GM18507 (cell line): ENCODE measurements around the gene KCNJ10.

Experiments
- DNase-seq: peaks from one replicate; pipeline ENCODE4 v3.0.0; 2011; ENCODE audit warnings: low read depth; ENCODE audit not compliant: insufficient read length; ENCODE audit errors: extremely low spot score
- FAIRE-seq: peaks from 2 replicates; lab custom pipeline; 2011; peaks lifted over from hg19 to GRCh38; lab: Jason Lieb, UNC

The KCNJ10 gene

GRCh38 chr1:160005070-160005469, 64.9 kb downstream of the KCNJ10 start:
- DNase-seq (no peak), FAIRE-seq (no peak)

DNA sequence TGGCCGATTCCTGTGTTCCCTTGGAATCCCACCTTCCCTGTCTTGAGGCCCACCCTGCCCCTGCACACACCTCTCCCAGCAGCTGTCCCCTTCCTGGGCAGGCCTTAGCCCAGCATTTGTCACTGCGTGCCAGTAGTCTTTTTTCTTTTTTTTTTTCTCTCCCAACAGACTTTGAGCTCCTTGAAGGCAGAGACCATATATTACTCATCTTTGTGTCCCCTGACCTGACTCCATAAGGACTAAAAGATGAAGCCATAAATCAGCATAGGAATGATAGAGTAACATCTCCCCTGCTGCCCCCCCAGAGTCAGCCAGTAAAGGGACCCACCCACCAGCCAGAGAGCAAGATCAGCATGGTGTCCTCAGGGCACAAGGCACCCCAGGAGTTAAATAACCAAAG, 65.5 kb downstream of the KCNJ10 start:
- FAIRE-seq, result no peak
- no peak for DNase-seq

- FAIRE-seq (no peak), DNase-seq (no peak)
Observed at GRCh38 chr1:160004001-160004400, 66.0 kb downstream of the KCNJ10 start.

DNA sequence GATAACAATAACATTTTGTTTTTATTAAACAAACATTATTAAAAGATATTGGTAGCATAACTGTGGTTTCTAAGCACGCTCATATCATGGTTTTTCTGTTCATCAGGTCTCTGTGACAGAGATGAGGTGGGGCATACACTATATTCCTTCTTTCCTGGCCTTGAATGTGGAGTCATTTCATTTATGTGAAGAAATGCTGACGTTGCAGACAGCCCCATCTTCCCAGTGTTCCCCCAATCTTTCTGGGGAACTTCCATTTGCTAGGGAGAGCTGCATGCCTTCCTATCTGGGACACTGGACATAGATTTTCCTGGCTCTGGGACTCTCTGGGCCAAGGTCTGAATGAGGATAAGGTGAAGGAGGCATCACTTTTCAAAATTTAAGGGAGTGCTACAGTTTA, 68.5 kb downstream of the KCNJ10 start:
- FAIRE-seq, result no peak
- DNase-seq, result no peak

DNA sequence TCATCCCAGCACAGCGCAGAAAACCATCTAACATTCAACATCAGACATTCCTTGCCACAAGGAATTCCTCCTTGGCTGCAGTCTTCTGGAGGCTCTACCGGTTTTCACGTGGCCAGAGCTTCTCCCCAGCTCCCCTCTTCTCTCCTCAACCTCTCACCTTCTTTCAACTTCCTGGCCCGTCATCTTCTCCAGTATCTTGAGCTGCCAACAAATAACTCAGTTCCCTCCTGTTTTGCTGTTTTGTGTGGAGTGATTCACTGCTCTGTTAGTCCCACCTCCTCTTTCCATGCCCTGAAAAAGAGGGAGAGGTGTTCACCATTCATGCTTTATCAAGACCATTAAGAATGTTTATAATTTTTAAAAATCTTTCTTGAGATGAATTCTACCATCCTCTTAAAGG, 70.8 kb downstream of the KCNJ10 start:
- DNase-seq (no peak), FAIRE-seq (no peak)

GRCh38 chr1:159996653-159997052, 73.3 kb downstream of the KCNJ10 start:
- FAIRE-seq, result no peak
- DNase-seq, result no peak

GRCh38 chr1:159994896-159995295, 75.1 kb downstream of the KCNJ10 start:
- FAIRE-seq (no peak), DNase-seq (no peak)

GRCh38 chr1:159993911-159994310, 76.0 kb downstream of the KCNJ10 start:
- FAIRE-seq (no peak), DNase-seq (no peak)

- no peak for FAIRE-seq
- DNase-seq, result no peak
Observed at GRCh38 chr1:159992161-159992560, 77.8 kb downstream of the KCNJ10 start.

- DNase-seq, result no peak
- peak; percentile 5 for FAIRE-seq
Observed at GRCh38 chr1:159991513-159991912, 78.4 kb downstream of the KCNJ10 start.

DNA sequence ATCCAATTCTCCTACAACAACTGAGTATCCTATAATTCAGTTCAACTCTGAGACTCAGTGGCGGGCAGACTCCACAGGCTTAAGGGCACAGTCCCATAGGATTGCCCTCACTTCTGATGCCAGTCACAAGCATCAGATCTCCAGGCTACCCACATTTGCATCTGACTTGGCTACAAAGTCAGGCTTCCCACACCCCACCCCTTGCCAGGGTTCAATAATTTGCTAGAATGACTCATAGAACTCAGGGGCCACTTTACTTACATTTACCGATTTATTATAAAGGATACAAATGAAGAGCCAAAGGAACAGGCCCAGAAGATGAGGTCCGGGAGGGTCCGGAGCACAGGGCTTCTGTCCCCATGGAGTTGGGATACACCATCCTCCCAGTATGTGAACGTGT, 80.0 kb downstream of the KCNJ10 start:
- no peak for FAIRE-seq
- no peak for DNase-seq

DNA sequence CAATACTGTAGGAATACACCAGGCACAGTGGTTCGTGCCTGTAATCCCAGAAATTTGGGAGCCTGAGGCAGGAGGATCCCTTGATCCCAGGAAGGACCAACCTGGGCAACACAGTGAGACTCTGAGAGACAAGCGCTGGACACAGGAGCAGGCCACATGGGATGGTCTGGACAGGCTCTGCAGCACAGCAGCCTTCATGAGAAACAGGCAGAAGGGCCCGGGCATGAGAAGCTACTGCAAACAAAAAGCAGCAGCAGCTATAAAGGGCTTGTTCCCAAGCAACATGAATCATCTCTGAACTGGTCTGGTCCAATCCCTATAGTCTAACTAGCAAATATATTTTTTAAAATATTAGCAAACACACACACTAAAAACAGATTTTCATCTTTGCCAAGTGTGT, 80.4 kb downstream of the KCNJ10 start:
- no peak for FAIRE-seq
- no peak for DNase-seq

GRCh38 chr1:159988006-159988405, 82.0 kb downstream of the KCNJ10 start:
- FAIRE-seq (no peak), DNase-seq (no peak)

GRCh38 chr1:159987186-159987585, 82.8 kb downstream of the KCNJ10 start:
- no peak for DNase-seq
- FAIRE-seq, result no peak

GRCh38 chr1:159986531-159986930, 83.4 kb downstream of the KCNJ10 start:
- FAIRE-seq, result no peak

GRCh38 chr1:159986093-159986492, 83.9 kb downstream of the KCNJ10 start:
- FAIRE-seq, result no peak
- no peak for DNase-seq

More at GRCh38 chr1:159986531-159986930, 83.4 kb downstream of the KCNJ10 start:
- no peak for DNase-seq

DNA sequence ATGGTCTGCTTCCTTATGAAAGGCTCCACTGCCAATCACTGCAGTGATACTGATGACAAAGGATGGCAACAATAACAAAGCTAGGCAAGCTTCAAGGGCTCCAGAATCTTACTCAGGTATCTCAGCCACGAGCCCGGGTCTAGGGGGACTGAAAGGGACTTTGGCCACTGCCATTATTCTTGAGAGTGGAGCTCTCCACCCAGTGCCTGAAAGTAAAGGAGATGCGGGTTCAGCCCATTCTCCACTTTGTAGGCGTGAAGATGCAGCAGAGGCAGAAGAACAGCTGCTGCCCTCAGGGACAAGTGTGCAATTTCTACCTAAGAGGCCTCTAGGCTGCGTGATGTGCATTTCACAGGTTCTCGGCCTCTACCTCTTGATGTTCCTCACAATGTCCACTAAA, 84.5 kb downstream of the KCNJ10 start:
- no peak for DNase-seq
- no peak for FAIRE-seq

DNA sequence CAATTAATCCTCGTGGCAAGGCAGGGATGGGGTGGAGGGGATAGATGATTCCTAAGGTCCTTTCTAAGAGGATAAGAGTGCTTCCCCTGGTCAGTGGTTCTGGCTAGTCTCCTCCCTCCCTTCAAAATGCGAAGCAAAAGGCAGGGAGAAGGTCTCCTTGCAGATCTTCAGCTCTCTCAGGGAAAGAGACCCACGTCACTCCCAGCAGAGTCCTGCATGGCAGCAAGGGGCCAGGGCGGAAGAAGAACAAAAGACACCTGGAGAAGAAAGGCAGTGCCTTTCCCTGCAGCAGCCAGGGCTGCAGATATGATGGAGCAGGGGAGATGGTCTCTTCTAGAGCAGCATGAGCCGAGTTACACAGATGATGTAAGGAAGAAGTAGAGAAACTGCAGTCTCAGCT, 86.3 kb downstream of the KCNJ10 start:
- FAIRE-seq (no peak), DNase-seq (no peak)

- FAIRE-seq, result no peak
- DNase-seq, result no peak
Observed at GRCh38 chr1:159982280-159982679, 87.7 kb downstream of the KCNJ10 start.

- FAIRE-seq (no peak), DNase-seq (no peak)
Observed at GRCh38 chr1:159981351-159982055, 88.5 kb downstream of the KCNJ10 start.

GRCh38 chr1:159980786-159981185, 89.2 kb downstream of the KCNJ10 start:
- no peak for DNase-seq
- no peak for FAIRE-seq

DNA sequence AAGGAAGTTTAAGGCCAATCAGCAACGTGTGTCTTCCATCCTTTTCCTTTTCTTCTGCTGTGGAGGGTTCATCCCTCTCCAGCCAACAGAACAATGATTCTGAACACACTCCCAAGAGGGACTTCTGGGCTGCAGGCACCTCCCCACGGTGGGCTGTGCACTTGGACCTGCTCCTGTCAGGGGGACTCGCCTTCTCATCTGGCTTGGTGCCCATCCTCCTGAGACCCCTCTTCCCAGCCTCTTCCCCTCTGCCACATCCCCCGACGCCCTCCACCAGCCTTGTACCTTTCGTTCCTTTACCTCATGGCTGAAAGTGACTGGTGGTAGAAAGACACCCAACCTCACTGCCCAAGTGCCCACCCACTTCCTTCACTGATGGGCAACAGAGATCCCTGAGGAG, 89.9 kb downstream of the KCNJ10 start:
- FAIRE-seq, result no peak

More for the DNA sequence above, 89.9 kb downstream of the KCNJ10 start:
- DNase-seq, result no peak
